ENCODE measurements around the gene STIM2.
A peak's percentile ranks its signal among the peaks of the same experiment; 100 is the strongest.
"Not testable (repeated sequence)": the region's sequence is repeated elsewhere in the genome, so short reads cannot be mapped to it uniquely, and the experiment has no call there.

STIM2 gene

GRCh38 chr4:27005905-27006590, 145.4 kb downstream of the STIM2 start:
- no peak for DNase-seq

- no peak for DNase-seq
Observed at GRCh38 chr4:27006646-27007045, 146.0 kb downstream of the STIM2 start.

GRCh38 chr4:27007507-27007906, 146.9 kb downstream of the STIM2 start:
- DNase-seq: no peak

- no peak for DNase-seq
Observed at GRCh38 chr4:27008679-27009078, 148.0 kb downstream of the STIM2 start.

- DNase-seq: no peak
Observed at GRCh38 chr4:27009539-27009938, 148.9 kb downstream of the STIM2 start.

- DNase-seq: peak; percentile 20
Observed at GRCh38 chr4:27010334-27010940, 149.8 kb downstream of the STIM2 start.

GRCh38 chr4:27011401-27011800, 150.8 kb downstream of the STIM2 start:
- DNase-seq: no peak

- DNase-seq: no peak
Observed at GRCh38 chr4:27013012-27013411, 152.4 kb downstream of the STIM2 start.

GRCh38 chr4:27016551-27016950, 155.9 kb downstream of the STIM2 start:
- DNase-seq: no peak

- no peak for DNase-seq
Observed at GRCh38 chr4:27017623-27018022, 157.0 kb downstream of the STIM2 start.

- DNase-seq: no peak
Observed at GRCh38 chr4:27018076-27018475, 157.4 kb downstream of the STIM2 start.

GRCh38 chr4:27018910-27019309, 158.3 kb downstream of the STIM2 start:
- DNase-seq: no peak

GRCh38 chr4:27019766-27020165, 159.1 kb downstream of the STIM2 start:
- no peak for DNase-seq

GRCh38 chr4:27020203-27020602, 159.6 kb downstream of the STIM2 start:
- no peak for DNase-seq

GRCh38 chr4:27020603-27021002, 160.0 kb downstream of the STIM2 start:
- DNase-seq: no peak

GRCh38 chr4:27022963-27023362, 162.3 kb downstream of the STIM2 start:
- no peak for DNase-seq

GRCh38 chr4:27023366-27023765, 162.7 kb downstream of the STIM2 start:
- no peak for DNase-seq

GRCh38 chr4:27024805-27025204, 164.2 kb downstream of the STIM2 start:
- DNase-seq: no peak

GRCh38 chr4:27027428-27027827, 166.8 kb downstream of the STIM2 start:
- no peak for DNase-seq

- DNase-seq: not testable (repeated sequence)
Observed at GRCh38 chr4:27035127-27035526, 174.5 kb downstream of the STIM2 start.

GRCh38 chr4:27040356-27040755, 179.7 kb downstream of the STIM2 start:
- DNase-seq: no peak

- no peak for DNase-seq
Observed at GRCh38 chr4:27042411-27042810, 181.8 kb downstream of the STIM2 start.

GRCh38 chr4:27043200-27043599, 182.6 kb downstream of the STIM2 start:
- no peak for DNase-seq

- DNase-seq: no peak
Observed at GRCh38 chr4:27046851-27047250, 186.2 kb downstream of the STIM2 start.
